ENCODE measurements around the gene ZNF431.

The ZNF431 gene

GRCh38 chr19:21141787-21142464, at the start of gene ZNF431:
Gene ZNF431, plus strand, starts transcription at chr19:21142040. Its CDS starts 144 bp downstream, at chr19:21142184.
- TF ChIP-seq CTCF (IDR thresholded peaks at IDR 0.05; ENCODE audit: insufficient read depth, low read length, missing control alignments), result no peak
- peak; percentile 55 for DNase-seq (ENCODE audit: low read depth, low spot score)
- ChIA-PET POLR2A (interaction anchor here (0.8 to 1.1 kb wide), 4 partner anchors 59 to 262 kb away, joined by 3 to 6 read pairs (median 3); partner anchors contain the start of gene ZNF430), CTCF (no interaction called here)
- peak within 1 kb of the TSS; percentile 92 for H3K4me3 ChIP-seq (ENCODE audit: low read depth, low read length)

- TF ChIP-seq CTCF (IDR thresholded peaks at IDR 0.05; ENCODE audit: insufficient read depth, low read length, missing control alignments), result no peak
- no peak for DNase-seq (ENCODE audit: low read depth, low spot score)
- POLR2A ChIA-PET, result no interaction called here
- no peak overlapping the region for H3K4me3 ChIP-seq (ENCODE audit: low read depth, low read length)
- CTCF ChIA-PET, result no interaction called here
Measured at GRCh38 chr19:21092109-21092508, 49.7 kb upstream of the ZNF431 start.

- ChIA-PET POLR2A (no interaction called here), CTCF (no interaction called here)
- no peak overlapping the region for H3K4me3 ChIP-seq (ENCODE audit: low read depth, low read length)
- no peak for DNase-seq (ENCODE audit: low read depth, low spot score)
- TF ChIP-seq CTCF (IDR thresholded peaks at IDR 0.05; ENCODE audit: insufficient read depth, low read length, missing control alignments), result no peak
Measured at GRCh38 chr19:21094347-21095025, 47.4 kb upstream of the ZNF431 start.

GRCh38 chr19:21098291-21098690, 43.5 kb upstream of the ZNF431 start:
- ChIA-PET POLR2A (no interaction called here), CTCF (no interaction called here)
- no peak for TF ChIP-seq CTCF (IDR thresholded peaks at IDR 0.05; ENCODE audit: insufficient read depth, low read length, missing control alignments)
- H3K4me3 ChIP-seq (ENCODE audit: low read depth, low read length), result no peak overlapping the region
- no peak for DNase-seq (ENCODE audit: low read depth, low spot score)

- TF ChIP-seq CTCF (IDR thresholded peaks at IDR 0.05; ENCODE audit: insufficient read depth, low read length, missing control alignments), result no peak
- POLR2A ChIA-PET, result no interaction called here
- CTCF ChIA-PET, result no interaction called here
- no peak for DNase-seq (ENCODE audit: low read depth, low spot score)
- H3K4me3 ChIP-seq (ENCODE audit: low read depth, low read length), result no peak overlapping the region
Measured at GRCh38 chr19:21101521-21102242, 40.2 kb upstream of the ZNF431 start.

GRCh38 chr19:21109116-21109515, 32.7 kb upstream of the ZNF431 start:
- ChIA-PET CTCF (no interaction called here), POLR2A (no interaction called here)
- DNase-seq (ENCODE audit: low read depth, low spot score), result no peak
- no peak overlapping the region for H3K4me3 ChIP-seq (ENCODE audit: low read depth, low read length)
- TF ChIP-seq CTCF (IDR thresholded peaks at IDR 0.05; ENCODE audit: insufficient read depth, low read length, missing control alignments), result no peak

Measured in AG04449 (cell line).